Lower leg skin (tissue), 3 donors: ENCODE measurements around the gene TPH2.

ENCODE experiments used
- POLR2A ChIP-seq, 2 donors: fragments of 450-650 bp; IDR thresholded peaks; one replicate each; pipeline ENCODE4 v1.6.1; 2016 to 2017; ENCODE audit warnings: antibody characterized with exemption in 2 of 2, mild to moderate bottlenecking in 1 of 2, moderate library complexity in 1 of 2
- TF ChIP-seq, protein P1 (sequence below), 3 donors: fragments of 450-650 bp; IDR thresholded peaks; one replicate each; pipeline ENCODE4 v1.5.1; 2016; ENCODE audit warnings: antibody characterized with exemption in 3 of 3, mild to moderate bottlenecking in 3 of 3, moderate library complexity in 2 of 3

DNA sequence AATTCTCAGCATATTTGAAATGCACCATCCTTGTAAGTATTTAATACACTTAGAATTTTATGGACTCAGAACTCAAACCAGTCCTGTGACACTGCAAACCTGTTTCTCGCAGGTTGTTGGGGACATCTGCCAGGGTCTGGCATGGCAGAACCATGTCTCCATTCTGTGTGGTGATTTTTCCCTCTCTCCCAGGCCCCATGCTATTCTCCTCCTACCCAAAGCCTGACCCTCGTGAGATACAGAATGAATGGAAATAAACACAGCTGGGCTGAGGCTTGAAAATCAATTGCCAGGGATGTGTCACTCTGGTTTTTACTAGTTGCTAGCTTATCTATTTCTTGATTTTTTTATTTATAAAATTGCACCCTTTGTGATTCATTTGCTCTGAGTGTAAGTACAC is 19.8 kb downstream of the TPH2 start:
- TF ChIP-seq, protein P1, sequence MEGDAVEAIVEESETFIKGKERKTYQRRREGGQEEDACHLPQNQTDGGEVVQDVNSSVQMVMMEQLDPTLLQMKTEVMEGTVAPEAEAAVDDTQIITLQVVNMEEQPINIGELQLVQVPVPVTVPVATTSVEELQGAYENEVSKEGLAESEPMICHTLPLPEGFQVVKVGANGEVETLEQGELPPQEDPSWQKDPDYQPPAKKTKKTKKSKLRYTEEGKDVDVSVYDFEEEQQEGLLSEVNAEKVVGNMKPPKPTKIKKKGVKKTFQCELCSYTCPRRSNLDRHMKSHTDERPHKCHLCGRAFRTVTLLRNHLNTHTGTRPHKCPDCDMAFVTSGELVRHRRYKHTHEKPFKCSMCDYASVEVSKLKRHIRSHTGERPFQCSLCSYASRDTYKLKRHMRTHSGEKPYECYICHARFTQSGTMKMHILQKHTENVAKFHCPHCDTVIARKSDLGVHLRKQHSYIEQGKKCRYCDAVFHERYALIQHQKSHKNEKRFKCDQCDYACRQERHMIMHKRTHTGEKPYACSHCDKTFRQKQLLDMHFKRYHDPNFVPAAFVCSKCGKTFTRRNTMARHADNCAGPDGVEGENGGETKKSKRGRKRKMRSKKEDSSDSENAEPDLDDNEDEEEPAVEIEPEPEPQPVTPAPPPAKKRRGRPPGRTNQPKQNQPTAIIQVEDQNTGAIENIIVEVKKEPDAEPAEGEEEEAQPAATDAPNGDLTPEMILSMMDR (IDR thresholded peaks at IDR 0.05), result no peak
- no peak for TF ChIP-seq POLR2A (IDR thresholded peaks at IDR 0.05)
